Gastroesophageal sphincter (tissue), 4 donors: ENCODE measurements around the gene CPNE4. TPM values are rescaled to one million over a fixed set of nuclear protein-coding genes. Genes with fewer than 3 reads are reported as not detected.
A peak's percentile ranks its signal among the peaks of the same experiment; 100 is the strongest.

Source experiments
- ATAC-seq: fragments of 150-250 bp; one replicate; pipeline ENCODE4 v1.9.1; 2016; ENCODE audit warnings: mild to moderate bottlenecking, moderate library complexity
- H3K27ac ChIP-seq, 4 donors: fragments of 200-600 bp; sonication (generic) in 3 of 4; 1 replicate in 3 of 4; 2 replicates in 1 of 4; pipeline ENCODE4 v1.5.1; 2016 to 2019
- H3K27me3 ChIP-seq: fragments of 200-600 bp; sonication (generic); one replicate; pipeline ENCODE4 v1.5.1; 2019
- H3K36me3 ChIP-seq, 2 donors: fragments of 200-600 bp; sonication (generic); one replicate each; pipeline ENCODE4 v1.5.1; 2019; ENCODE audit warnings: control low read depth in 1 of 2
- H3K4me1 ChIP-seq, 3 donors: fragments of 200-600 bp; sonication (generic); 1 replicate in 2 of 3; 2 replicates in 1 of 3; pipeline ENCODE4 v1.5.1; 2016 to 2019; ENCODE audit warnings: control low read depth in 2 of 3
- H3K4me3 ChIP-seq, 2 donors: fragments of 200-600 bp; sonication (generic); one replicate each; pipeline ENCODE4 v1.5.1; 2019; ENCODE audit warnings: mild to moderate bottlenecking in 1 of 2, moderate library complexity in 1 of 2
- H3K9me3 ChIP-seq, 3 donors: fragments of 200-600 bp; sonication (generic); one replicate each; pipeline ENCODE4 v1.5.1; 2017 to 2019; ENCODE audit warnings: control low read depth in 2 of 3
- CTCF ChIP-seq, 4 experiments: fragments of 200-600 bp in 2 of 4; fragments of 450-650 bp in 2 of 4; sonication (generic) in 1 of 4; IDR thresholded peaks; one replicate each; pipeline ENCODE4 v1.5.1; 2017 to 2019; ENCODE audit warnings: antibody characterized with exemption in 4 of 4, mild to moderate bottlenecking in 2 of 4, moderate library complexity in 2 of 4
- EP300 ChIP-seq: sonication (generic); formaldehyde crosslinking; IDR thresholded peaks from one replicate; pipeline ENCODE4 v1.6.1; 2017; ENCODE audit warnings: antibody characterized with exemption, mild to moderate bottlenecking
- POLR2A ChIP-seq, 2 donors: fragments of 450-650 bp; IDR thresholded peaks; one replicate each; pipeline ENCODE4 v1.6.1; 2017; ENCODE audit warnings: antibody characterized with exemption in 2 of 2, mild to moderate bottlenecking in 2 of 2, moderate library complexity in 1 of 2
- POLR2AphosphoS5 ChIP-seq: sonication (generic); formaldehyde crosslinking; IDR thresholded peaks from one replicate; pipeline ENCODE4 v1.6.1; 2017; ENCODE audit warnings: antibody characterized with exemption
- WGBS, 2 donors: methylation state at CpG; one replicate each; pipeline ENCODE4 v1.1.5; 2018; ENCODE audit warnings: low coverage in 1 of 2; 5-methylcytosine and 5-hydroxymethylcytosine counted together
- total RNA-seq, 4 donors: library from RNA; depleted of rRNA; stranded (reverse); fragments of >200 nt; gene quantifications; one replicate each; pipeline ENCODE4 v1.1.0, GENCODE V29; 2016

CPNE4 gene
- total RNA-seq, 4 donors from 2014 or later: not detected

DNA sequence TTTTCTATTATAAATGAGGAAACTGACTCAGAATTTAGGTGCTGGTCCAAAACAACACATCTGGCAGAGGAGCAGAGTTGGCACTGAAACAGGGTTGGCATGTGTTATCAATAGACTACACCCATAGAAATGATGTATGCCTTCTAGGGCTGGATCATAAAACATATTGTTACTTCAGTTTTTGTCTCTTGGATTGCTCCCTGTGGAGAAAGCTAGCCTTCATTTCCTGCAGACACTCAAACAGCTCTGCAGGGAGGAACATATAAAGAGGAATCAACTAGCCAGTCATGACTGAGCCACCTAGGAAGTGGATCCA, 531.5 kb downstream of the CPNE4 start:
- no peak for ATAC-seq
- no peaks in the 10 kb centered on the region for H3K27me3 ChIP-seq

GRCh38 chr3:131502530-131503319, 532.1 kb downstream of the CPNE4 start, which contains the start of gene MRPL3:
MRPL3 (minus strand) TSS chr3:131502971; CDS start chr3:131502821, 150 bp downstream.
- no peaks in the 10 kb centered on the region for H3K9me3 ChIP-seq
- H3K27me3 ChIP-seq: no peaks in the 10 kb centered on the region
- TF ChIP-seq POLR2A (IDR thresholded peaks at IDR 0.05) (peak; percentile 25 to 49), POLR2AphosphoS5 (peak; percentile 67), CTCF (IDR thresholded peaks at IDR 0.05) (peak in 1 of 4 experiments; percentile 25), EP300 (no peak)
- ATAC-seq: peak; percentile 93
- peaks cover 0 to 29% of the 10 kb centered on the region in 2 donors for H3K36me3 ChIP-seq
- H3K4me3 ChIP-seq: peak within 1 kb of the TSS; percentile 76 to 95
- peaks cover 4 to 27% (median 6%) of the 10 kb centered on the region in 3 donors for H3K4me1 ChIP-seq
- H3K27ac ChIP-seq: peak within 1 kb of the TSS; percentile 36 to 85 (median 77)
- 3 to 16% methylated on average over 5 to 13 of the region's 47 CpGs for WGBS, 2 donors

More for the DNA sequence above, 531.5 kb downstream of the CPNE4 start:
- H3K9me3 ChIP-seq: no peaks in the 10 kb centered on the region
- H3K4me3 ChIP-seq: peak overlapping the region; percentile 76 to 95
- H3K4me1 ChIP-seq: peaks cover 4 to 27% (median 6%) of the 10 kb centered on the region in 3 donors
- TF ChIP-seq CTCF (IDR thresholded peaks at IDR 0.05): no peak
- TF ChIP-seq POLR2AphosphoS5: no peak
- no peak for TF ChIP-seq EP300
- no peak for TF ChIP-seq POLR2A (IDR thresholded peaks at IDR 0.05)
- peak overlapping the region; percentile 36 to 85 (median 77) for H3K27ac ChIP-seq
- peaks cover 0 to 24% of the 10 kb centered on the region in 2 donors for H3K36me3 ChIP-seq

DNA sequence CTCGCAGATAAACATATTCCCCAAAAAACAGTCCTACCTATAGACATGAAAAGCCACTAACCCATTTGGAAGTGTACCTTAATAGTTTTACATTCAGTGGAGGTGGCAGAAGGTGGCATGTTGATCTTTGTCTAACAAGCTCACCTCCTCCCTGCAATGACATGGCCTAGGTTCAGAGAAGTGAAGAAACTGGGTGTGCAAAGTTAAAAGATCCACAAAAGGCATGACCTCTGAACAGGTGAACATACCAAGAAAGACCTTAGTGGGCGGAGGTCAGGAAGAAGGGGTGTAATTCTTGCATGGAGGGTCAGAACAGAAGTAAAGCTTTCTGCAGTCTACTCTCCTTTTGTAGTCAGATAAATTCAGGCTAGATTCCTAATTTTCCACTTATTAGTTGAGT, 532.9 kb downstream of the CPNE4 start:
- Histone ChIP-seq H3K36me3 (peaks cover 0 to 37% of the 10 kb centered on the region in 2 donors), H3K27me3 (no peaks in the 10 kb centered on the region), H3K4me3 (peak overlapping the region; percentile 76 to 95), H3K27ac (peak overlapping the region; percentile 36 to 85 (median 77)), H3K9me3 (no peaks in the 10 kb centered on the region), H3K4me1 (peaks cover 4 to 27% (median 6%) of the 10 kb centered on the region in 3 donors)
- no peak for ATAC-seq
- TF ChIP-seq EP300: no peak
- TF ChIP-seq POLR2AphosphoS5: no peak
- TF ChIP-seq CTCF (IDR thresholded peaks at IDR 0.05): no peak
- TF ChIP-seq POLR2A (IDR thresholded peaks at IDR 0.05): no peak
- 54 to 60% methylated on average over 2 of the region's 2 CpGs for WGBS, 2 donors

DNA sequence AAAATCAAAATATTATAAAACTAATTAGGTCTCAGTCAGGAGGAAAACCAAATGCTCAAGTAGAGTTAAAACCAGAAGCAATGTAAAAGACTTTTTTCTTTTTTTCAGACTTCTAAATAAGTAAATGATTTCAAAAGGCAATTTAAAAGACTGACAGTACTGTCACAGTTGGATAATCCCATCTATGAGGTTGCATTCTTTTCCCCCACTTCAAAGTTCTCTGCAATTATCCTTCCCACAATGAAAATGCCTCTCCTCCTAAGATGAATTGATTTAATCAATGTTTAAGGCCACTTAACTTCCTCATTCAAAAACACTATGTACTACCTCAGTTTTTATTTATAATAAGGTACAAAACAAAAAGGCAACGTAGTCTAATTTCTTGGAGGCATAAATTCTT, 540.1 kb downstream of the CPNE4 start:
- H3K27ac ChIP-seq: no peak overlapping the region
- peaks cover 6 to 96% of the 10 kb centered on the region in 2 donors for H3K36me3 ChIP-seq
- 77 to 91% methylated on average over 1 of the region's 1 CpG for WGBS, 2 donors
- H3K4me3 ChIP-seq: no peak overlapping the region
- TF ChIP-seq POLR2A (IDR thresholded peaks at IDR 0.05) (no peak), CTCF (IDR thresholded peaks at IDR 0.05) (no peak)
- no peaks in the 10 kb centered on the region for H3K4me1 ChIP-seq
- no peaks in the 10 kb centered on the region for H3K27me3 ChIP-seq
- no peak for ATAC-seq
- H3K9me3 ChIP-seq: no peaks in the 10 kb centered on the region

DNA sequence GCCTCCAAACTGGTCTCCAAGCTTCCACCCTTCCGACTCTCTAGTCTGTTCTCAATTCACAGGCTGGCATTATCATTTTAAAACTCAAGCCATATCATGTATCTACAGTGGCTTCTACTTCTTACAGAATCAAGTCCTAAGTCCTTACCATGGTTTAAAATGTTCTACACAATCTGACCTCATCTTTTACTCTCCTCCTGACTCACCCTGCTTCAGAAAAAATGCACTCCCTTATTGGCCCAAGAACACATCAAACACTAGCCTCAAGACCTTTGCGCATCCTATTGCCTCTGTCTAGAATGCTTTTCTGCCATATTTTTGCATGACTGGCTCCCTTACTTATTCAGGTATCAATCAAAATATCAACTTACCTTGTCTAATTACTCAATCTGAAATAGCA, 543.0 kb downstream of the CPNE4 start:
- WGBS, 2 donors: 97 to 100% methylated on average over 2 of the region's 2 CpGs
- no peak for ATAC-seq
- no peaks in the 10 kb centered on the region for H3K27me3 ChIP-seq

More for the DNA sequence above, 543.0 kb downstream of the CPNE4 start:
- no peak overlapping the region for H3K4me3 ChIP-seq
- no peak for TF ChIP-seq EP300
- no peak for TF ChIP-seq POLR2AphosphoS5
- TF ChIP-seq POLR2A (IDR thresholded peaks at IDR 0.05): no peak
- TF ChIP-seq CTCF (IDR thresholded peaks at IDR 0.05): no peak
- no peak overlapping the region for H3K27ac ChIP-seq
- peaks cover 6 to 91% of the 10 kb centered on the region in 2 donors for H3K36me3 ChIP-seq
- no peaks in the 10 kb centered on the region for H3K4me1 ChIP-seq
- no peaks in the 10 kb centered on the region for H3K9me3 ChIP-seq
